ENCODE measurements around the gene NAGA.
"Not testable (repeated sequence)": the region's sequence is repeated elsewhere in the genome, so short reads cannot be mapped to it uniquely, and the experiment has no call there.

Gene NAGA

DNA sequence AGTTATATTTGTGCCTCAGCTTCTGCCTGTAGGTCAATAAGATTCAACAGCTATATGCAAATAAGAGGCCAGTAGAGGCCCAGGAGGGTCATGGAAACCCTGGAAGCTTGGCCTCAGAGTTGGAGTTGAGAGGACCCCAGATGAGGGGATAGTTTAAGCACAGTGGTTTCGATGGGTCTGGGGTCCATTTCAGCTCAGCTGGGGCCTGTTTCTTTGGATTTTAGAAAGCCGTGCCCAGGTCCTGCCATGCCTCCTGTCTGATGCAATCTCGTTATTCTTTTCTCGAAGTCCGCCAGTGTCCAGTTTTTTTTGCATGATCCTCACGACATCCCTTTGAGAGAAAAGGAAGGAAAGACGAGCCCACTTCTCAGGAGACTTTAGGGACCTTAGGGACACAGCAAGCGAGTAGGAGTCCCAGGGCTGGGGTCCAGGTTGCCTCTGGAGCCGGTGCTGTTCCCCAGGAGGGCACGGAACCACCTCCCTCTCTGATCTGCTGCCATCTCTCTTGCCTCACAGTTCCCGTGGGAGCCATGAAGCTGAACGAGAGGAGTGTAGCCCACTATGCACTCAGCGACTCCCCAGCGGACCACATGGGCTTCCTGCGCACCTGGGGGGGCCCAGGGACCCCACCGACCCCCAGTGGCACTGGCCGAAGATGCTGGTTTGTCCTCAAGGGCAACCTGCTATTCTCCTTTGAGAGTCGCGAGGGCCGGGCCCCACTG, 6.3 kb upstream of the NAGA start:
- no peak for DNase-seq (ENCODE audit: low read depth in 2 of 2)

DNA sequence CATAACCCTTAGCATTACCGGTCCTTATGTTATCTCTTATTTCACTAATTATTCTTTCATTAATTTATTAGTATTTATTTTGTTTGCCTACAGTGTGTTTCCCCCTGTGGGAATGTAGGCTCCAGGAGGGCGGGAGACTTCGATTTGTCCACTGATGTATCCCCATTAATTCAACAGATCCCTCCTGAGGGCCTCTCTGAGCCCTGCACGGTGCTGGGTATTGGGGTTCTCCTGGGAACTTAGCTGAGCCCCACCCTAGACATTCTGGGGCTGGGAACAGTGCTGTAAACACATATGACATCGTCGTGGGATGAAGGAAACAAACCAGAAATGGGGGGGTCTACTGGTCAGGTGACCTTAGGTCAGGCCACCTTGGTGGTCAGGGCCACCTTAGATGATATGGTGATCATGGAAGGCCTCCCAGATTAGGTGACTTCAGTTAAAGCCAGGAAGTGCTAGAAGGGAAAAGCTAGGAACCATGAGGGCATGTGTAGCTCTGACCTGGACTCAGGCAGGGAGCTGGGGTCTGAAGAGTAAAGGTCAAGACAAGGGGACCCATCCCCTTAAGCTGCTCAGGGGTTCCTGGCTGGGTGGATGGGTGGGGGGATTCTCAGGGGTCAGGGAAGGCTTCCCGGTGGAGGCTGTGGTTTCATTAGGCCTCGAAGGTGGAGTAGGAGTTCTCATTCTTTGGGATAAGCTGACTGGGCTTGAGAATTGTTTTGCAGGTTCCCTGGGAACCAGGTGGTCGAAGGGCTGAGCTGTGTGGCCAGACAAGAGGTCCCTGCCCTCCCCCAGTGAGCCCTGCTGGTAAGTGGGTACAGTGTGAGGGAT, 4.4 kb upstream of the NAGA start:
- no peak for DNase-seq (ENCODE audit: low read depth in 2 of 2)

GRCh38 chr22:42074132-42074811, 3.7 kb upstream of the NAGA start, which contains the start of gene PHETA2:
Gene PHETA2 (plus strand): TSS chr22:42074248. CDS start chr22:42077294, 3,046 bp downstream.
- DNase-seq (ENCODE audit: low read depth in 2 of 2): no peak

GRCh38 chr22:42073621-42074041, 3.0 kb upstream of the NAGA start:
- DNase-seq (ENCODE audit: low read depth in 2 of 2): no peak

DNA sequence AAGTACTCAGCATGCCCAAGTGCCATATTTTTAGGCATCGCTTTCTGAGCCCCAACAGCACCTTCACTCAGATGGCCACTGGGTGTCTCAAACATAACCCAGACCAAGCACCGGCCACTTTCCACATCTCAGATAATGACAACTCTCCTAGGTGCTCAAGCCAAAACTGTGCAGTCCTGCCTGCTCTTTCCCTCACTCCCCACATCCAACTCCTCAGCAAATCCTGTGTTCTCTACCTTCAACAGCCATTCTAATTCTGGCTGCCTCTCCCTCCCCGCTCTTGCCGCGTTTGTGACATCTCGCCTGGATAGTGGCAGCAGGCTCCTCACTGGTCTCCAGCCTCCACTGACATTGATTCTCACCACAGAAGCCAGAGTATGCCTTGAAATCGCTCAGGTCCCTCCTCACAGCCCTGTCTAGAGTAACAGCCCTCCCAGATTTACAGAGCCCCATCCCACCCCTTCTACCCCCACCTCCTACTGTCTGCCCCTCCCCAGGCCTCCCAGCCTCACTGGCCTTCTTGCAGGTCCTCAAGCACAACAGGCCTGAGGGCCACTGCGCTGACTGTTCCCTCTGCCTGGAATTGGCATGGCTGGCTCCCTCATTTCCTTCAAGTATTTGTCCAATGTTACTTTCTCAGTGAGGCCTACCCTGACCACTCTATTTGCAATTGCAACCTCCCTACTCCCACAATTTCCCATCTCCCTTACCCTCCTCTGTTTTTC, 2.2 kb upstream of the NAGA start:
- DNase-seq (ENCODE audit: low read depth in 2 of 2): no peak

- DNase-seq (ENCODE audit: low read depth in 2 of 2): not testable (repeated sequence)
These were observed 896 bp upstream of the NAGA start for GRCh38 chr22:42071508-42071907.

GRCh38 chr22:42069801-42070516, 653 bp downstream of the NAGA start:
- no peak for DNase-seq (ENCODE audit: low read depth in 2 of 2)

DNA sequence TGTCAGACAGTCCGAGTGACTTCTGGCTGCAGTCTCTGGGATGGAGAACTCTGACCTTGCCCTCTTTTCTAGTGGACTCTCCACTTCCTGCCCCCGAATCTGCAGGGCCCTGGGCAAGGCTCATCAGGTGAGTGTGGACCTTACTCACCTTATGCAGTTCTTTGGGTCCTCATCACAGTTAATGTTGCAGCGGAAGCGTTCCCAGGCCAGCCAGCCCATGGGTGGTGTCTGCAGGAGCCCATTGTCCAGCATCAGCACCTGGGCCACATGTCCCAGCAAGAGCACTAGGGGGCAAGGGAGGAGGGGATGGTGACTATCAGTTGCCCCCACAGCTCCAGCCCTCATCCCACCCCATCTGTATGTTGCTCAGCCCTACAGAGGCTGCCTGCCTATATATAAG, 2.3 kb downstream of the NAGA start:
- DNase-seq (ENCODE audit: low read depth in 2 of 2): no peak

DNA sequence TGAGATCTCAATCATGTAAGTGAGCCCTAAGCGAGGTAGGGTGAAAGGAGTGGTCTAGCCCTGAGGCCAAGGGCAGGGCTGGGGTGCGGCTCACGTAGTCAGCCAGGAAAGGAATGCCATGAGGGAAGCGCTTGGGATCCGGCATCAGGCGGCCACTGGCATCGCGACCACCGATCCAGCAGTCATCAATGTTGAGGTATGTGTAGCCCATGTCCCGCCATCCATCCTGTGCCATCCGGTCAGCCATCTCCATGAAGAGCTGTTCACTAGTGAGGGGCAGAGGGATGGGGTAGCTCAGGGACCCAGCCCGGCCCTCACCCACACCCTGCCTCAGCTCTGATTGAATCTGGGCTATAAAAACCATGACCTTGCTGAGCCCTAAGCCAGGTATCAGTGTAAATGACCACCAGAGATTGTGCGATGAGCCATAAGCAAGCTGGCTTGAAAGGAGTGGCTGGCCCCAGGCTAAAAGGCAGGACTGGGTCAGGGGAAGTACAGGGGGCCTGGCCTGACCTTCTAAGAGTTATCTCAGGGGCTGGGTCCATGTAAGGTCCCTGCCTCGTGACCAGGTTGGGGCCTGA, 2.9 kb downstream of the NAGA start:
- DNase-seq (ENCODE audit: low read depth in 2 of 2): no peak

DNA sequence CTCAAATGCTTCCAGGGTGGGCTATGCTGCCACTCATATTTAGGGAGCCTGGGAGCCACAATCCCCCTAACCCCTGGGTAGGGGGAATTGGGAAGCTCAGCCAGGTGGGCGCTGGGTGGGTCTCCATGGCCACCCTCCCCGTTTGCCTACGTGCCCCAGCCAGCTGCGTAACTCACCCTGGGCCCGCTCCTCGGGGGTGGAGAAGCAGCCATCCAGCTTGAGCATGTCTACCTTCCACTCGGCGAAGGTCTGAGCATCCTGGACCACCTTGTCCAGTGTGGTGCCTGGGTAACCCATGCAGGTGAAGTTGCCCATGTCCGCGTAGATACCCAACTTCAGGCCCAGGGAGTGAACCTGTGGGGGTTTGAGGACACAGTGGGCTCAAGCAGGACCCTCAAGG, 3.7 kb downstream of the NAGA start:
- no peak for DNase-seq (ENCODE audit: low read depth in 2 of 2)

GRCh38 chr22:42066126-42066761, 4.4 kb downstream of the NAGA start:
- no peak for DNase-seq (ENCODE audit: low read depth in 2 of 2)

DNA sequence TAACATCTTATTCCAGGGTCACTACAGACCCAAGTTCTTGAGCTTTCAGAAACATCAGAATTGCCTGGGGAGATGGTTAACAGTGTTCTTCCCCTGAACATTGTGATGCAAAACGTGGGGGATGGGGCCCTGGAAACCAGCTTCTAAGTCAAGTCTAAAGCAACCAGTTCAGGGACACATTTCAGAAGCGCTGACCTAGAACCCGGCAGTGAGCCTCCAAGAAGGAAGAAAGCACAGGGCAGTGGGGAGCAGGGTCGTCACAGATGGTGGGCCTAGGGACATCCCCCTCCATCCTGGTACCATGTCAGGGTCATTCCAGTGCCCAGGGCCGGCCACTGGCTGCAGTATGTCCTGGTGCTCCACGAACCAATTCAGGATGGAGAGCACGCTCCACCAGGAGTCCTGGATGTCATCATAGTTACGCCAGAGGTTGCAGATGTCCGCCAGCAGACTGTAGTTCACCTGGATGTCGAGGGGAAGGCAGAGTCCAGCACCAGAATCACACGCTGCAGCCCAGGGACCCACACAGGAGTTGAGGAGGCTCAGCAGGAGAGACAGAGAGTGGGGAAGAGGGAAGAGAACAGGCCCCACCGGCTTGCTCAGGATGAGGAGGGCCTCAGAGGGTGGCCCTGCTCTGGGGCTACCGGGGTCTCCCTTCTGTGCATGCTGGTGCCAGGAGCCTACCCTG, 5.0 kb downstream of the NAGA start:
- DNase-seq (ENCODE audit: low read depth in 2 of 2): no peak

- no peak for DNase-seq (ENCODE audit: low read depth in 2 of 2)
These were observed 6.0 kb downstream of the NAGA start for GRCh38 chr22:42064629-42065028.

GRCh38 chr22:42062506-42063170, 8.0 kb downstream of the NAGA start:
- no peak for DNase-seq (ENCODE audit: low read depth in 2 of 2)

- no peak for DNase-seq (ENCODE audit: low read depth in 2 of 2)
These were observed 9.6 kb downstream of the NAGA start for GRCh38 chr22:42061041-42061440.

GRCh38 chr22:42060489-42060888, 10.1 kb downstream of the NAGA start:
- DNase-seq (ENCODE audit: low read depth in 2 of 2): no peak

DNA sequence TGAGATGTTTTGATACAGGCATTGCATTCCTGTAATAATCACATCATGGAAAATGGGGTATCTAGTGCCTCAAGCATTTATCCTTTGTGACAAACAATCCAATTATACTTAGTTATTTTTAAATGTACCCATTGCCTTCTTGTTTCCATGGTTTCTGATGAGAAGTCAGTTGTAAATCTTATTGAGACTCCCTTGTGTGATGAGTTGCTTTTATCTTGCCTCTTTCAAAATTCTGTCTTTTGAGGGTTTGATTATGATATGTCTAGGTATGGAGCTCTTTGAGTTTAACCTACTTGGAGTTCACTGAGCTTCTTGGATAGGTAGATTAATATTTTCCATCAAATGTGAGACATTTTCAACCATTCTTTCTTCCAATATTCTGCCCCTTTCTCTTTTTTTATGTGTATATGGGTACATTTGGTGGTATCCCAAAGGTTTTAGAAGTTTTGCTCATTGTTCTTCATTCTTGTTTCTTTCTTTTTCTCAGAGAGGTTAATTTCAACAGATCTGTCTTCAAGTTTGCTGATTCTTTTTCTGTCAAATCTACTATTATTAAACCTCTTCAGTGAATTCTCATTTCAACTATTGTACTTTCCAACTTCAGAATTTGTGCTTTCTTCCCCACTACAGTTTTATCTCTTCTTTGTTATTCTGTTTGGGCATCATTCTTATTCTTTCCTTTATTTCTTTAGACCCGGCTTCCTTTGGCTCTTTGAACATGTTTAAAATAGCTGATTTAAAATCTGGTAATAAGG, 13.7 kb downstream of the NAGA start:
- DNase-seq (ENCODE audit: low read depth in 2 of 2): no peak

GRCh38 chr22:42052765-42053164, 17.8 kb downstream of the NAGA start:
- no peak for DNase-seq (ENCODE audit: low read depth in 2 of 2)
